ENCODE results near the gene CABP1.

Gene CABP1

GRCh38 chr12:120639771-120640721 lies at the start of gene CABP1:
TSS of gene CABP1 (plus strand) at chr12:120640626. CDS start at chr12:120640686, 60 bp downstream.
- in situ Hi-C loops (cut with MboI; ENCODE audit: low sequenced_read_pairs, unreplicated experiment) = no loop called here
- TF ChIP-seq CTCF (IDR thresholded peaks at IDR 0.05; ENCODE audit: borderline replicate concordance, control extremely low read depth, extremely low read depth, insufficient read depth, missing control alignments) = peak; percentile 55
- DNase-seq (ENCODE audit: low spot score) = peak; percentile 88

- TF ChIP-seq CTCF (IDR thresholded peaks at IDR 0.05; ENCODE audit: borderline replicate concordance, control extremely low read depth, extremely low read depth, insufficient read depth, missing control alignments) = no peak
- no peak for DNase-seq (ENCODE audit: low spot score)
- in situ Hi-C loops (cut with MboI; ENCODE audit: low sequenced_read_pairs, unreplicated experiment) = loop anchor here (10.0 kb wide), 1 partner anchor 124 kb away; the partner anchor contains the start of gene UNC119B
Measured at GRCh38 chr12:120590741-120591407, 49.6 kb upstream of the CABP1 start.

GRCh38 chr12:120592121-120593049 lies 48.0 kb upstream of the CABP1 start:
- no peak for TF ChIP-seq CTCF (IDR thresholded peaks at IDR 0.05; ENCODE audit: borderline replicate concordance, control extremely low read depth, extremely low read depth, insufficient read depth, missing control alignments)
- in situ Hi-C loops (cut with MboI; ENCODE audit: low sequenced_read_pairs, unreplicated experiment) = loop anchor here (10.0 kb wide), 1 partner anchor 122 kb away; the partner anchor contains the start of gene UNC119B
- no peak for DNase-seq (ENCODE audit: low spot score)

GRCh38 chr12:120596901-120597300 lies 43.5 kb upstream of the CABP1 start:
- in situ Hi-C loops (cut with MboI; ENCODE audit: low sequenced_read_pairs, unreplicated experiment) = loop anchor here (10.0 kb wide), 1 partner anchor 118 kb away; the partner anchor contains the start of gene UNC119B
- TF ChIP-seq CTCF (IDR thresholded peaks at IDR 0.05; ENCODE audit: borderline replicate concordance, control extremely low read depth, extremely low read depth, insufficient read depth, missing control alignments) = no peak
- DNase-seq (ENCODE audit: low spot score) = no peak

DNA sequence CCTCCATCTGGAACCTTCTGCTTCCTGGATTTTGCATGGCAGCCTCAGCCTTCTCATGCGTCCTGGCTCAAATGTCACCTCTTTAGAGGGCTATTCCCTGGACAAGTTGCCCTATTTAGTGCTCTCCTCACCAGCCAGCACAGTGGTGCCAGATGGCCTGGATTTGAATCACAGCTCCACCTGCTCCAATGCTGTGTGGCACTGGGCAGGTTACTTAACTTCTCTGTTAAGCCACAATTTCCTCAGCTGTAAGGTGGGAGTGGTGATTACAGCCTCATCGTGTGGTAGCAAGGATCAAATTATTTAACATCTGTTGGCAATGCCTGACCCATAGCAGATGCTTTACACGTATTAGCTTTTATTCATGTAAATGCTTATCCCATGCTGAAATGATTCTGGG lies 42.6 kb upstream of the CABP1 start:
- in situ Hi-C loops (cut with MboI; ENCODE audit: low sequenced_read_pairs, unreplicated experiment) = loop anchor here (10.0 kb wide), 1 partner anchor 117 kb away; the partner anchor contains the start of gene UNC119B

More for the DNA sequence above, 42.6 kb upstream of the CABP1 start:
- no peak for TF ChIP-seq CTCF (IDR thresholded peaks at IDR 0.05; ENCODE audit: borderline replicate concordance, control extremely low read depth, extremely low read depth, insufficient read depth, missing control alignments)
- DNase-seq (ENCODE audit: low spot score) = no peak
